Fibroblast of skin of back (primary cell): ENCODE measurements around the gene RAB13. TPM values are rescaled to one million over a fixed set of nuclear protein-coding genes. Genes with fewer than 3 reads are reported as not detected.
A peak's percentile ranks its signal among the peaks of the same experiment; 100 is the strongest.
"Not testable (repeated sequence)": the region's sequence is repeated elsewhere in the genome, so short reads cannot be mapped to it uniquely, and the experiment has no call there.

Experiments
- DNase-seq: peaks from one replicate; pipeline ENCODE4 v3.0.0-alpha.2; 2013
- polyA plus RNA-seq, 2 experiments: library from polyadenylated mRNA; unstranded; fragments of 120-200 nt; gene quantifications; one replicate each; pipeline ENCODE4 v1.2.1, GENCODE V29; 2013; ENCODE audit not compliant: insufficient read length in 2 of 2

The RAB13 gene
- polyA plus RNA-seq (2013, experiment 1 of 2; ENCODE audit: insufficient read length): 133 TPM
- 183 TPM for polyA plus RNA-seq (2013, experiment 2 of 2; ENCODE audit: insufficient read length)

GRCh38 chr1:153985941-153986761, at the start of gene RAB13:
TSS of gene RAB13 (minus strand) at chr1:153986339. CDS start at chr1:153986236, 103 bp downstream.
- DNase-seq: peak; percentile 90

- DNase-seq: not testable (repeated sequence)
Measured at GRCh38 chr1:154033697-154034096, 47.6 kb upstream of the RAB13 start.

- DNase-seq: no peak
Measured at GRCh38 chr1:154019940-154020339, 33.8 kb upstream of the RAB13 start.

- DNase-seq: no peak
Measured at GRCh38 chr1:154019269-154019668, 33.1 kb upstream of the RAB13 start.

GRCh38 chr1:154014154-154014907, 28.2 kb upstream of the RAB13 start:
- peak; percentile 53 for DNase-seq

GRCh38 chr1:154012543-154012942, 26.4 kb upstream of the RAB13 start:
- not testable (repeated sequence) for DNase-seq

GRCh38 chr1:154012129-154012528, 26.0 kb upstream of the RAB13 start:
- no peak for DNase-seq

- peak; percentile 81 for DNase-seq
Measured at GRCh38 chr1:154006136-154006535, 20.0 kb upstream of the RAB13 start.

GRCh38 chr1:154000420-154000819, 14.3 kb upstream of the RAB13 start:
- no peak for DNase-seq

GRCh38 chr1:153996882-153997281, 10.7 kb upstream of the RAB13 start:
- not testable (repeated sequence) for DNase-seq

GRCh38 chr1:153995640-153996039, 9.5 kb upstream of the RAB13 start:
- no peak for DNase-seq

- DNase-seq: no peak
Measured at GRCh38 chr1:153995202-153995601, 9.1 kb upstream of the RAB13 start.

- no peak for DNase-seq
Measured at GRCh38 chr1:153991806-153992205, 5.7 kb upstream of the RAB13 start.

- DNase-seq: no peak
Measured at GRCh38 chr1:153991151-153991630, 5.1 kb upstream of the RAB13 start.

GRCh38 chr1:153990468-153991150, 4.5 kb upstream of the RAB13 start, which contains the start of gene RPS27:
TSS of gene RPS27 (plus strand) at chr1:153990762. CDS start at chr1:153990797, 35 bp downstream.
- DNase-seq: peak; percentile 99

GRCh38 chr1:153987621-153988020, 1.5 kb upstream of the RAB13 start:
- no peak for DNase-seq

GRCh38 chr1:153985341-153985912, 712 bp downstream of the RAB13 start:
- DNase-seq: peak; percentile 80

GRCh38 chr1:153984123-153984894, 1.8 kb downstream of the RAB13 start:
- no peak for DNase-seq

- not testable (repeated sequence) for DNase-seq
Measured at GRCh38 chr1:153981735-153982134, 4.4 kb downstream of the RAB13 start.

GRCh38 chr1:153979091-153979490, 7.0 kb downstream of the RAB13 start:
- DNase-seq: not testable (repeated sequence)

- no peak for DNase-seq
Measured at GRCh38 chr1:153978274-153978909, 7.7 kb downstream of the RAB13 start.
